T-helper 2 cell (primary cell): Measurements from ENCODE around the gene SMC1A.
"Not testable (repeated sequence)": the region's sequence is repeated elsewhere in the genome, so short reads cannot be mapped to it uniquely, and the experiment has no call there.

Source experiments
- DNase-seq, 5 experiments: peaks; one replicate each; pipeline versions ENCODE4 v3.0.0 to v3.0.0-alpha.2; 2012 to 2022

The SMC1A gene

DNA sequence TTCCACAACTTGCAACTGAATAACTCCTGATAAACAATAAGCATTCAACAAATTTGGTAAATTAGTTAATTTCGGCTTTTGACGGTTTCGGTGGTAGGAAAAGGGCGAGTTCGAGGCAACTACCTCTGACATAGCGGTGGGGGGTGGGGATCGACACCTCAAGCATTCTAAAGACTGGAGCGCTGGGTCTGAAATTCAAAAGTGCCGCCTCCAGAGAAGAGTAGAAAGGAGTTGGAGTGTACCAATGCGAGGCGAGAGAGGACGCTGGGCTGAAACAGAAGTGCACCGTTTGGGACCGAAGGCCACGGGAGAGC lies 725 bp downstream of the SMC1A start:
- peak in 1 of 5 experiments; percentile 76 for DNase-seq

DNA sequence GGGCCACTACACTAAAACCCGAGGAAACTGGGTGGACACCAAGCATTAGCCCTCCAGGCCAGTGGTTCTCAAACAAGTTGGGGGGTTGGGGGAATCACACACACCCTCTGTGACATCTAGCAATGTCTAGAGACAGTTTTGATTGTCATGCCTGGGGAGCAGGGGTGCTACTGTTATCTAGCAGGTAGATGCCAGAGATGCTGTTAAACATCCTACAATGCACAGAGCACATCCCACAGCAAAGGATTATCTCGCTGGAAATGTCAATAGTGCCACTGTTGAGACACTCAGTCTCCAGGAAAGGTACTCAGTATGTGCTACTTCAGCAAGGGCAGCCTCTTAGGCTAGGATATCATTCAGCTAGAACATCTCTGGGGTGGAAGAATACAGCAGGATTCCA lies 1.3 kb downstream of the SMC1A start:
- no peak for DNase-seq

DNA sequence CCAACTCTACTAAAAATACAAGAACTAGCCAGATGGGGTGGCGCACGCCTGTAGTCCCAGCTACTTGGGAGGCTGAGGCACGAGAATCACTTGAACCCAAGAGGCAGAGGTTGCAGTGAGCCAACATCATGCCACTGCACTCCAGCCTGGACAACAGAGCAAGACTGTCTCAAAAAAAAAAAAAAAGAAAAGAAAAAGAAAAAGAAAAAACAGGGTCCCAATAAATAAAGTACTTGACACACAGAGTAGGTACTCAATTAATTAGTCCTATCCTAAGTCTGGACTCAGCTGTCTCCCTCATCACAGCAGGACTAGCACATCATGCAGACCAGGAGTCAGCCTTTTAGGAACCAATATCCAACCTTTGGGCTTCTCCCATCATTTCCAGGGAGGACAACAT lies 2.1 kb downstream of the SMC1A start:
- not testable (repeated sequence) for DNase-seq

DNA sequence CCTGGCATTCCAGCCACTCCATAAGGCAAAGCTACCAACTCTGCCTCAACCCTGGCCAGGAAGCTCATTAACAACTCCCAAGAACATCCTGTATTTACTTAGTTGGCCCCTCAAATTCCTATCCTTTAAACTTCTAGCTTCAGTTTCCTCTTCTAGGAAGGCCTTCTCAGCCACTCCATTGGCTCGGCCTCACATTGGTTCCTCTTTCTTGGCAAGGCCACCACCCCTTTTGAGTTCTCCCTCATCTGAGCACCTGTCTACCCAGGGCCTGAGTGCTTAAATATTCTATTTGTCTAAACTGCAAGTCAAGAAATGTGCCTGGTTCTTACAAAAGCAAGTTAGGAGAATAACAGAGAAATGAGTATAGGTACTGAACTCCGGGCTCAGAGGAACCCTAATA lies 10.0 kb downstream of the SMC1A start:
- no peak for DNase-seq

DNA sequence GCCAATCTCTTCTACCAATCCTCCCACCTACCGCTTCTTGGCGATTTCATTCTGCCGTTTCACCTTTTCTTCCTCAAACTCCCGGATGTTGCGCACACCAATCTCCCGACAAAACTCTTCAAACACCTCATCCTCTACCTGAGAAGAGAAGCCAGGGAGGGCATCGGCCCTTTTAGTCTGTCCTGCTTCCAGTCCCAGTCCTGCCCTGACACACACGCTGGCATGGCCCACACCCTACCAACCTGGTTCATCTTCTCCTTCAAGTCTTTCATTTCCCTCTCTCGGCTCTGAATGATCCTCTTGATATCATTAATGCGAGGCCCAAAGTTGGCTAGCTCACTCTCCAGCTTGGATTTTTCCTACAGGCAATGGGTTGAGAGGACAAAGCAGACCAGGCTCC lies 18.9 kb downstream of the SMC1A start:
- DNase-seq = no peak

DNA sequence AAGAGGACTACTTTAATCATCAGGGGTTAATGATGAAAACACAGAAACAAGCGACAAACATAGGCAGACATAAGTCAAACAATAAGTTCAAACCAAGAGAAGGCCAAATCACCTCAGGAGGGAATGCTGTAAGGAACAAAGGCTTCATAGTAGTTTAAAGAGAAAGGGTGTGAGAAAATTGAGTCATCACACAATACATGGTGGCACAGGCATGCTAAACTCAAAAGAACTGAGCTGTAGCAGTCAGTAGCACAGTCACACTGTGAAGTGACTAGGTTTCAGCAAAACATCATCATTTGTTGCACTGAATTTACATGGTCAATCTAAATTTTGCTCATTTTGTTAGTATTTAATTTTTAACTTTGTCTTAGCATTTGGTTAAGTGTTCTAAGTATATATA lies 24.2 kb downstream of the SMC1A start:
- DNase-seq = no peak

DNA sequence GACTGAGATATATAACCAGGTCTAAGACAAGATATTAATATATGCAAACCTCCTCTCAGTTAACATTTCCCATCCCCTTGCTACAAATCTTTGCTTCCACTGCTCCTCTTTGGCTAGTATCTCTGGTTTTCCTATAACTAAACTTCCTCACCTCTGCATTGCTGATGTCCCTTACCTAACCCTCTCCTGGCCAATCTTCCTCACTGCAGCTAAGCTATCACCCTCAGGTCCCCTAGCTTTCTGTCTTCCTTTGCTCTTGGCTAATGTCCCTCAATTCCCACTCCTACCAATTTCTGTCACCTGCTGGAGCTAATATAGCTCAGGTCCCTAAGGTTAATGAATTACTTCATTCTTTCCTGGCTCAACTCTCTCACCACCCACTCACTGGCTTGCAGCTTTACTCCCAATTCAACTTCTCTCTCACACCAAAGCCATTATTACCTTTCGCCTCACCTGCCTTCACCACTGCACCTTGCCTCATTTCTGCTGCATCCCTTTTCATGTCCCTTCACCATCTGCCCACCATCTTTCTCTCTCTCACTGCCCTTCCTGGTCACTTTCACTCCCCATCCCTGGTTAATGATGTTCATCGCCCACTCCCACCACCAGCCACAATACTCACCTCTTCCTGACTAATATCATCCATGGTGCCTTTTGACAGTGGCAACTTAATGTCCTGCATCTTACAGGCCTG lies 26.7 kb downstream of the SMC1A start:
- no peak for DNase-seq

DNA sequence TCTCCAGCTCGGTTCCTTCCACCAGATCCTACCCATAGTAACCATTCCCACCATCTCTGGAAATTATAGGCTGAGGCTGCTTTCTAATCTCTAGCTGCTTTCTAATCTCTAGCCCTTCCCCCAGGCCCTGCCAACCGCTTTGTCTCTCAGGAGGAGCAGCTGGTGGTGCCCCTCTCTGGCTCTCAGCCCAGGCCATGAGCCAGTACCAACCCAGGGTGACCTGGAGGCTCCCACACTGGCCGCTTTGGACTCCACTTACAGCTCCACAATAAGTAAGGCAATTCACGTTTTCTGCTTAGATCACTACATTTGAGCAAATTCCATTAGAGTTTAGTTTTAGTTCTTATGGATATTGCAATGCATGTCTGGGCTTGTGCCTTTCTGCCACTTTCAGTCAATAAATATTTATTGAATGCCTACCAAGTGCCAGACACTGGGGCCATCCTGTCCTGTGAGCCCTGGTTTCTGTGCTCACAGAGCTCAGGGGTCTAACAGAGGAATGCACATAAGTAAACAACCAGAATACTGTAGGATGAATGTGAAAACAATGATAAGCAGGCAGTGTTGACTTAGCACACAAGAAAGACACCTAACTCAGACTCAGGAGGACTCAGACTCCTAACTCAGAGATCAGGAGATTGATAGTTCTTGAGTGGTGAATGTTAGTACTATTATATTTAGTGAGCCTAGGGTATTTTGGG lies 38.9 kb downstream of the SMC1A start:
- no peak for DNase-seq

DNA sequence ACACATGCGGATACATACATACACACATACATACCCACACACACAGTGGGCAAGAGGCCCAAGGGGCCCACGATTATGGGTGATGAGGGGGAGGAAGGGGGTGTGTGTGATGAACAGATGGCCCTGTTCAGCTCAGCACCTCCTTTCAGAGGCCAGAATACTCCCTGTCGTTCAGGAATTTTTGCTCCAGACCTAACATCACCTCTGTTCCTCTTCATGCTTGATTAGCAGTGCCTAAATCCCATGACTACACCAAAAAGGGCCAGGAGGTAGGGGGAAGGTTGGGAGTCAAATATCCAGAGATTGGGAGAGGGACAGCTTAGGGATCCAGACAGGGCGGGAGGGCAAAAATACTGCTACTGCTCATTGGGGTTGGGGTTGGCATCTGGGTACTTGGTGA lies 42.7 kb downstream of the SMC1A start:
- no peak for DNase-seq

DNA sequence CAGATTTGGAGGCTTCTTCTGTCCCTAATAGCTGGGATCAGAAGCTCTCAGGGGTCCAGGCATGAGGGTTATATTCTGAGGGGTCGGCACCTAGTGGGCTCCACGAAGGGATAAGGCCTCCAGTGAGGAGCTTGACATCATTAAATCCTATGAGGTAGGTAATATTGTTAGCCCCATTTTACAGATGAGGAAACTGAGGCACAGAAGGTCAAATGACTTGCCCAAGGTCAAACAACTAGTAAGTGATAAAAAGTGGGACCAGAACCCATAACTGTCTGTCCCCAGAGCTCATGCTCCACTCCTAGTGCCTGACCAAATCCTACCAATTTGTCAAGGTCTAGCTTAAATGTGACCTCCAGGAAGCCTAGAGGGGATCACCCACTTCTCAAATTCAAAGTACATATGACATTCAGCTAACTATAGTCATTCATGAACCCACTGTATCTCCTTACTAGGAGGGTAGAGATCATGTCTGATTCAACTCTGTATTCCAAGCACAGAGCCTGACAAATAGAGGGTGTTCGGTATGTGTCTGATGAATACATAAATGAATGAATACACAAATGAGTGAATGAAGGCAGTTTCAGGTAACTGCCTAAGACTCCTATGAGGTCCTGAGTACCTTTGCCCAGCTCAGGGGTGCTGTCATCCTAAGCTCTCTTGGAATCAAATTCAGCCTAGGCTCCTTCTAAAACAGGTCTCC lies 43.3 kb downstream of the SMC1A start:
- no peak for DNase-seq

DNA sequence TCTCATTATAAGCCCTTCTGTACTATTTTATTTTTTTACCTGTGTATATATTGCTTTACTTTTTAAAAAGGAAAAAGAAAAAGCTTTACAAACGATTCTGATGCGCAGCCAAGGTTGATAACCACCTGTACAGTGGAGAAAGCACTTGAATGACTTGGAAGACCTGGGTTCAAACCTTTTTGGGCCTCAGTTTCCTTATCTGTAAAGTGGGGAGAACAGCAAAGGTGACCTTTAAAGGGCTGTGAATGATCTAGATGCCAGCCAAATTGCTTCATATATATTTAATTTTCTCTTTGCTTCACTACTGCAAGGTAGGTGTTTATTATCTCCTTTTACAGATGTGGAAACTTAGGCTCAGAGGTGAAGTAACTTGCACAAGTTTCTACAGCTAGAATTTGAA lies 45.0 kb downstream of the SMC1A start:
- no peak for DNase-seq

DNA sequence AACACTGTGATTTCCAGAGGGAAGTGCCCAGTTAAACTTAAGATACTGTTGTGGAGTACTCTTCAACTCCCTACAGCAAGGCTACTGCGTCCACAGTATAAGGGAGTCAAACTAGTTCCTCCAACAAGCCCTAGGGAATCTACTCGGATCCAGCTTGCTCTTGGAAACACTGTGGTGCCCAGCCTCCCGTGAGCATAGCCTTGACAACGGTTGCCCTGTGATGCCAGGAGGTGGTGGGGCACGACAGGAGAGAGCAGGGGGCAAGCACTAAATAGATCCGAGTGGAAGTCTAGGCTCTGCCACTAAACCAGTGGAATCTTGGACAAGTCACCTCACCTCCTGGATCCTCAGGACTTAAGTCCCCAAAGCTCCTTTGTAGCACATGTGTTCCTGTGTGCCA lies 45.6 kb downstream of the SMC1A start:
- no peak for DNase-seq

DNA sequence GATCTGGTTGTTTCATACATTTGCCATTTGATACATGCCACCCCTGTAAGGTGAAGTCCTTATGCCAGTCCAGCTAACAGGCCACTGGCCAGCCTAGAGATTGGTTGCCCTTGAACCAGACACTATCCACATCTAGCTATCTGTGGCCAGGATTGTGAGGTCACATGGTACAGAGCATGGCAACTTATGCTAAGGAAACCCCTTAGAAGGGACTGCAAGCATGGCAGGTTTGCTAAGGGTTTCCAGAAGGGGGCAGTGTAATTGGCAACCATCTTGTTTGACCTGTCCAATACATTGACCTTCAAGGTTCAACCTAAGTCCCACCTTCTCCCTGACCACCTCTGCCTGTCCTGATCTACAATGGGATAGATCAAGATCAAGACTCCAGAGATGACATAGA lies 47.5 kb downstream of the SMC1A start:
- DNase-seq = no peak

DNA sequence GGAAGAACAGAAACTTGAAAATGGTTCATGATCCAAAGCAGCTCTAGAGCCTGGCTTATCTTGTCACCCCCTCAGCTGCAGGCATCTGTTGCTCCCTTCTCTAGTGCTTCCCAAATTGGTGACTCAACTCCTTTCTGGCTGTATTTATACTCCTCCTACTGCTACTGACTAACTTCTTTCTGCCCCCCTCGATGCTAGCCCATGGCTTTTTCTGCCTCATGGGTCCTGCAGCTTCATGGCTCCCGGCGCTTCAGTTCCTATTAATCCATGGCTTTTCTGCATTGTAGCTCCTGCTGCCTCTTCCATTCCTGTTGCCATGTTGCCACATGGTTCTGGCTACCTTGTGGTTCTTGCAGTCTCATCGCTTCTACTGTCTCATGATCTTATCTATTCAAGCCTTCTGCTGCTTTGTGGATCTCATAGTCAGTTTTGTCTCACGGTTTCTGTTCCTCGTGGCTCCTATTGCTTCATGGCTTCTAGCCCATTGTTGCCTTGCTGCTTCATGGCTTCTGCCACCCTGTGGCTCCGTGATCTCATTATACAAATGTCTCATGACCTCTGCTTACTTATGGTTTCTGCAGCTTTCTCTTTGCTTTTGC lies 48.1 kb downstream of the SMC1A start:
- DNase-seq = no peak

DNA sequence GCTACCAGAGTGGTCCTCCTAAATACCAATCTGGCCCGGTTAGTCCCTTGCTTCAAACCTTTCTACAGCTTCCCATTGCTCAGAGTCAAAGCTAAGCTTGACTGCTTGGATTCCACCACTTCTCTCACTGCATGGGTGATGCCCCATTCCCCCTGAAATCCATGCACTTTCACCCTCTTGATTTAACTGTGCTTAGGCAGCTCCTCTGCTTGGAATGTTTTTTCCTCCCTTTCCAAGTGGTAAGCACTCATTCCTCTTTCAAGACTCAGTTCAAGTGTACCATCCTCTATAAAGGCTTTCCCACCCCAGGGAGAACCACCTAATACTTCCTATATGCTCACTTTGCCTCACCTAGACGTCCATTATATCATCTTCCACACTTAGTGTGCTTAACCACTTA lies 49.1 kb downstream of the SMC1A start:
- no peak for DNase-seq

DNA sequence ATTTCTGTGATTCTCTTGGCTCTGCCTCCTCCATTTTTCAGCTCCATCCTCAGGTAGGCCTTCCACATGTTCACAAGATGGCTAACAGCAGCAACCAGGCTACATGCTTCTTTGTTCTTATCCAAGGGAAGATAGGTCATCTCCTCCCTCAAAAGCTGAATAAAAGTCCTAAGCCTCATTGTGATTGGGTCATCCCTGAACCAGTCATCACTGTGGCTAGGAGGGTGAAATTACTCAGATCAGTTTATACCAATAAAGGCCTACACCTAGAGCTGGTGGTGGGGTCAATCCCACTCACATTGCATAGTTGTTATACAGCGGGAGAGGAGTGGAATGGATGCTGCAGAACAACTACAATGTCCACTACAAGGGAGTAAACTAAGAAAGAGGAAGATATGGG lies 56.0 kb downstream of the SMC1A start:
- not testable (repeated sequence) for DNase-seq

DNA sequence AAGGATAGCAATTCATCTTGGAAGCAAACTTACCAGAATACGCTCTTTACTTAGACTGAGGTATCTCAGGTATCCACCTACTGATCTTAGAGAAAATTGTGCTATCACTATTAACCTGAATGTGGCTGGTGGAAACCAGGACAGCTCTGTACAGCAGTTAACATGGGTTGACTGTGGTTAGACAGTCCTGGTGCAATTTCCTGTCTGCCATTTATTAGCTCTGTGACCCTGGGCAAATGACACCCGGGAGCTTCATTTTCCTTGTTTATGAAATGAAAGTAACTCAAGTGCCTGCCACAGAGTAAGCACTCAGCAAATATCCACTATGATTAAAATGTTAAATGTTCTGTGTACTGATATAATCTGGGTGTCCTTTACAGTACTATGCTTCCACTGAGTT lies 60.0 kb downstream of the SMC1A start:
- DNase-seq = no peak

DNA sequence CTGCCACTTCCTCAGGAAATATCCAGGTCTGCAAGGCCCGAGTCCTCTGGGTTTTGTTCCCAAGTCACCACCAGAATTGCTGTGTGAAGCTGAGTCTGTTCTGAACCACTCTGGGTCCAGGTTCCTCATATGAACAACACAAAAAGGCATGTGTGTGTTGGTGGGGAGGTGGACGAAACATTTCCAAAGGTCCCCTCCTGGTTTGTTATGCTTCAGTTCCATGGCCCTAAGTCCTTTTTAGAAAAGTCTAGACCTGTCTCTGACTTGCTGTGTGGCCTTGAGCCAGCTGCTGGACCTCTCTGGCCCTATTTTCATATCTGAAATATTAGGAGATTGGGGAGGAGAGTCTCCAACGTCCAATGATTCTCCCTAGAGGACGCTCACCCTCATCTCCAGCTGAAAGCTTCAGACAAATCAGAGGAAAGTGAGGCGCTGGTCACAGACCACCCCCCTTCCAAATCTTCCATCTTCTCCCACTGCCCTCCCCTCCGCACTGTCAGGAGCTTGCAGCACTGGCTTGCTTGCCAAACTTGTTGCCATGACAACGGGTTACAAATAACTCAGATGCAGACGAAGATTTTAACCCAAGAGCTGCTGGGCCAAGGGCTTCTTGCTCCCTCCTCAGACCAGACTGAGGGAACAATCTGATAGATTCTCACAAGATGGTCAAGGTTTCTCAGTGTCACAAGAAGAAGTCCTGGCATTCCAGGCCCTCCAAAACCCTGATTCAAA lies 64.5 kb downstream of the SMC1A start:
- no peak for DNase-seq

DNA sequence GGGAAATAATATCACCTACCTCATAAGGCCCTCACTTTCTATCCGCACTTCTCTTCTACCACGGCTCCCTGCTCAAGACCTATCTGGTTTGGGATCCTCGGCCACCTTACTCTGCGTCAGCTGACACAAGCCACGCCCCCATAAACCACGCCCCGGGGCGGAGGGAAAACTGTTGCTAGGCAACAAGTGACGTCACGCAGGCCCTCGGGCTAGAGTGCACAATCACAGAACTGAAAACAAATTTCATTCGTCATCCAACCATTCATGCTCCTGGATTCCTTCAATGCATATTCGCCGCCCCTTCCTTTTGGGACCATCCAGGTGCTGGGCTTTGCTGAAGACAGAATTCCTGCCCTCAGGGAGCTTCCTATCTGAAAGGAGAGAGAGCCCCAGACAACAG lies 66.3 kb downstream of the SMC1A start:
- no peak for DNase-seq

DNA sequence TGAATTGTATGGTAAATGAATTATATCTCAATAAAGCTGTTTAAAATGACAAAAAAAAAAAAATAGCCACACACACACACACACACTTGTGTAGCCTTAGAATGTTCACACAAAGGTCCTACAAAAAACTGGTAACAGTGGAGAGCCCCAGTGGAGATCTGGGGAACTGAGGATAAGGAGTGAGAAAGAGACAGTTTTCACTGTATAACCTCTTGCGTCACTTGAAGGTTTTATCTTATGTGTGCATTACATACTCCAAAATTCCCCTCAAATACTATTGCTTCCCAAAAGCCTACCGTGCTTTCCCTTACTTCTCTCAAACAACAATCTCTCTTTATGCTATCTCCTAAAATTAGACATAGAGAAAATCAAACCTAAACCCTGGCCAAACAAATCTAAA lies 67.8 kb downstream of the SMC1A start:
- no peak for DNase-seq

DNA sequence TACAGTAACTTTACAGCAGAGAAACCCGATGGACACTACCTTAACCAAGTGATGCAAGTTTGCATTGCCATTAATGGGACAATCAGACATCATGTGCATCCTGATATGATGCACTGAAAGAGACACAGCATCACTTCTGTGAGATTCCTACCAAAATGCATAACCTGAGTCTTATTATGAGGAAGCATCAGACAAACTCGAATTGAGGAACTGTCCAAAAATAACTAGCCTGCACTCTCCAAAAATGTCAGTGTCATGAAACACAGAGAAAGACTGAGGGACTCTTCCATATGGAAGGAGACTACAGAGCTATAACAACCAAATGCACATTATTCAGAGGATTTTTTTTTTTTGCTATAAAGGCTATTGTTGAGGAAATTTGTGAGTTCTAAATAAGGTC lies 74.5 kb downstream of the SMC1A start:
- no peak for DNase-seq

DNA sequence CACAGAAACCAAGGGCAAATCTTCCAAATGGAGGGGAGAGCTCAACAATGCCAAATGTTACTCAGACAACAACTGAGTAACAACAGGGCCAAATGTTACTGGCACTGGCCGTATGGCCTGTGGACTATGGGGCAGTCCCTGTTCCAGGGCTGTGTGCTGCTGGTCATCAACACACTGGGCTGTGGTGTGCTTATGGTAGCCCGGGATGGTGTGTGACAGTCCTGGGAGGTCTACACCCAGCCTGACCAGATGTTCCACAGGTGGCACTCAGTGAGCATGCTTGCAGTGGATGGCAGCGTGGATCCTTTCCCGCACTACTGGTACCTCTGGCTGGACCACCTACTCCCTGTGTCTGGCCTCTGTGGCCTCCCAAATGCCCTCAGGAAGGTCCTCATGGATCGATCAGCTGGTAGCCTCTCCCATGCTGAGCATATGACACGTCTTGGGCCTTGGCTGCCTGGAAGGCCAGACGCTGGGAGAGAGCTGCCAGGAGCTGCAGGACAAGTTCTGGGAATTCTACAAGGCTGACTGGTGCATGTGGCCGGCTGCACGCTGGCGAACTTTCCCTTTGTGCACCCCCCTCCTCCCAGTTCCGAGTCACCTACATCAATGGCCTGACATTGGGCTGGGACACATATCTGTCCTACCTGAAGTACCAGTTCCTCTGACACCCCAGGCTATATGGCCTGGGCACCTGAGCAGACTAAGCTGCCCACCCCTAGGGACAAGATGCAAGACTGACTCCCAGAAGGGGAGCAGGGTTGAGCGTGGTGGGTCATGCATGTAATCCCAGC lies 81.4 kb downstream of the SMC1A start:
- DNase-seq = no peak
